MM.1S (cell line): ENCODE measurements around the gene NSD1.

ENCODE experiments used
- DNase-seq: peaks from one replicate; pipeline ENCODE4 v3.0.0-alpha.2; 2015
- H2AFZ ChIP-seq: fragments of 300-600 bp; sonication (generic); 2 replicates; pipeline ENCODE4 v1.6.0; 2016; ENCODE audit warnings: antibody characterized with exemption, low read length
- H3F3A ChIP-seq: fragments of 300-600 bp; sonication (generic); 2 replicates; pipeline ENCODE4 v1.6.1; 2016; ENCODE audit warnings: mild to moderate bottlenecking, antibody characterized with exemption, low read length, moderate library complexity, mixed read lengths; ENCODE audit not compliant: insufficient read depth
- H3K27ac ChIP-seq: fragments of 300-600 bp; sonication (generic); 2 replicates; pipeline ENCODE4 v1.5.1; 2016; ENCODE audit warnings: mild to moderate bottlenecking, low read length
- H3K27me3 ChIP-seq: fragments of 300-600 bp; sonication (generic); replicated peaks from 2 replicates; pipeline ENCODE4 v1.6.0; 2016; ENCODE audit warnings: low read length; ENCODE audit not compliant: insufficient read depth
- H3K36me3 ChIP-seq: fragments of 300-600 bp; sonication (generic); replicated peaks from 2 replicates; pipeline ENCODE4 v1.6.1; 2016; ENCODE audit warnings: mild to moderate bottlenecking, low read length, mixed read lengths; ENCODE audit not compliant: insufficient read depth
- H3K4me1 ChIP-seq: fragments of 300-600 bp; sonication (generic); 2 replicates; pipeline ENCODE4 v1.6.1; 2016; ENCODE audit warnings: low read length, mixed read lengths
- H3K4me2 ChIP-seq: fragments of 300-600 bp; sonication (generic); 2 replicates; pipeline ENCODE4 v1.6.0; 2016; ENCODE audit warnings: low read depth, low read length
- H3K4me3 ChIP-seq: fragments of 300-600 bp; sonication (generic); 2 replicates; pipeline ENCODE4 v1.5.1; 2016; ENCODE audit warnings: low read length, mixed read lengths
- H3K79me2 ChIP-seq: fragments of 300-600 bp; sonication (generic); 2 replicates; pipeline ENCODE4 v1.6.1; 2016; ENCODE audit warnings: mixed run types, low read length, mixed read lengths
- H3K9ac ChIP-seq: fragments of 300-600 bp; sonication (generic); 2 replicates; pipeline ENCODE4 v1.6.1; 2016; ENCODE audit warnings: low read length, mixed read lengths
- H3K9me2 ChIP-seq: fragments of 300-600 bp; sonication (generic); replicated peaks from 2 replicates; pipeline ENCODE4 v1.6.1; 2016; ENCODE audit warnings: mild to moderate bottlenecking, low read length, mixed read lengths; ENCODE audit not compliant: insufficient read depth
- H3K9me3 ChIP-seq: fragments of 300-600 bp; sonication (generic); replicated peaks from 2 replicates; pipeline ENCODE4 v1.6.1; 2016; ENCODE audit warnings: mild to moderate bottlenecking, low read length, mixed read lengths; ENCODE audit not compliant: insufficient read depth
- H4K20me1 ChIP-seq: fragments of 300-600 bp; sonication (generic); 2 replicates; pipeline ENCODE4 v1.6.1; 2016; ENCODE audit warnings: mild to moderate bottlenecking, low read length, moderate library complexity, mixed read lengths; ENCODE audit not compliant: insufficient read depth
- CTCF ChIP-seq: fragments of 300-600 bp; sonication (generic); IDR thresholded peaks from 2 replicates; pipeline ENCODE4 v1.5.1; 2016; ENCODE audit warnings: antibody characterized with exemption, low read length, mixed read lengths
- EZH2 ChIP-seq: fragments of 300-600 bp; sonication (generic); optimal IDR thresholded peaks from 2 replicates; pipeline ENCODE3; 2017; ENCODE audit warnings: low read depth, mild to moderate bottlenecking, antibody characterized with exemption, low read length, mixed read lengths
- EZH2phosphoT487 ChIP-seq: fragments of 300-600 bp; sonication (generic); IDR thresholded peaks from 2 replicates; pipeline ENCODE4 v1.6.1; 2018; ENCODE audit warnings: antibody characterized with exemption, low read length

The NSD1 gene

GRCh38 chr5:177178733-177179304 lies 45.2 kb downstream of the NSD1 start:
- Histone ChIP-seq H3F3A (no peaks in the 10 kb centered on the region), H2AFZ (no peak overlapping the region), H3K4me2 (no peak overlapping the region), H3K4me1 (no peaks in the 10 kb centered on the region), H4K20me1 (no peaks in the 10 kb centered on the region; the same call in 1 of the 2 replicates), H3K4me3 (no peak overlapping the region), H3K9ac (no peak overlapping the region), H3K27ac (no peak overlapping the region), H3K9me2 (no peaks in the 10 kb centered on the region), H3K79me2 (peaks cover 42% of the 10 kb centered on the region), H3K27me3 (no peaks in the 10 kb centered on the region), H3K36me3 (no peaks in the 10 kb centered on the region), H3K9me3 (no peaks in the 10 kb centered on the region)
- DNase-seq: no peak
- TF ChIP-seq EZH2: no peak
- TF ChIP-seq EZH2phosphoT487: no peak
- TF ChIP-seq CTCF: no peak

- Histone ChIP-seq H3K4me1 (no peaks in the 10 kb centered on the region), H3F3A (no peaks in the 10 kb centered on the region), H3K36me3 (no peaks in the 10 kb centered on the region), H3K9me2 (no peaks in the 10 kb centered on the region), H3K27ac (no peak overlapping the region), H3K79me2 (peaks cover 42% of the 10 kb centered on the region), H3K9me3 (no peaks in the 10 kb centered on the region), H3K27me3 (no peaks in the 10 kb centered on the region), H3K4me3 (no peak overlapping the region), H3K9ac (no peak overlapping the region), H4K20me1 (no peaks in the 10 kb centered on the region; the same call in 1 of the 2 replicates), H2AFZ (no peak overlapping the region), H3K4me2 (no peak overlapping the region)
- TF ChIP-seq EZH2phosphoT487 (no peak), CTCF (no peak), EZH2 (no peak)
- DNase-seq: no peak
Measured at GRCh38 chr5:177179431-177179830, 45.9 kb downstream of the NSD1 start.

GRCh38 chr5:177183142-177183541 lies 49.6 kb downstream of the NSD1 start:
- H3K9ac ChIP-seq: no peak overlapping the region
- H2AFZ ChIP-seq: no peak overlapping the region
- H3K79me2 ChIP-seq: peaks cover 47% of the 10 kb centered on the region
- H3K4me2 ChIP-seq: no peak overlapping the region
- H3K36me3 ChIP-seq: no peaks in the 10 kb centered on the region
- H3K4me1 ChIP-seq: no peaks in the 10 kb centered on the region
- no peaks in the 10 kb centered on the region for H3K9me3 ChIP-seq
- H3F3A ChIP-seq: no peaks in the 10 kb centered on the region
- H3K27me3 ChIP-seq: no peaks in the 10 kb centered on the region
- no peak overlapping the region for H3K27ac ChIP-seq
- H4K20me1 ChIP-seq: no peaks in the 10 kb centered on the region; the same call in 1 of the 2 replicates
- no peak for TF ChIP-seq CTCF
- TF ChIP-seq EZH2phosphoT487: no peak
- no peak for TF ChIP-seq EZH2
- no peak for DNase-seq
- H3K9me2 ChIP-seq: no peaks in the 10 kb centered on the region
- no peak overlapping the region for H3K4me3 ChIP-seq
